Ascending aorta (tissue), 2 donors: ENCODE measurements around the gene PLEKHG5. TPM values are rescaled to one million over a fixed set of nuclear protein-coding genes. Genes with fewer than 3 reads are reported as not detected.

ENCODE experiments used
- DNase-seq, 2 donors: peaks; one replicate each; pipeline ENCODE4 v3.0.0-alpha.2; 2019; ENCODE audit warnings: low spot score in 2 of 2
- H3K27ac ChIP-seq, 2 donors: fragments of 200-600 bp; sonication (generic); one replicate each; pipeline ENCODE4 v1.5.1; 2016 to 2017; ENCODE audit warnings: mild to moderate bottlenecking in 1 of 2
- H3K27me3 ChIP-seq: fragments of 200-600 bp; sonication (generic); one replicate; pipeline ENCODE4 v1.5.1; 2017
- H3K36me3 ChIP-seq, 2 donors: fragments of 200-600 bp; sonication (generic); one replicate each; pipeline ENCODE4 v1.5.1; 2016
- H3K4me1 ChIP-seq, 2 donors: fragments of 200-600 bp; sonication (generic); one replicate each; pipeline ENCODE4 v1.5.1; 2016 to 2017; ENCODE audit warnings: mild to moderate bottlenecking in 1 of 2
- H3K4me3 ChIP-seq, 2 donors: fragments of 200-600 bp; sonication (generic); one replicate each; pipeline ENCODE4 v1.5.1; 2016 to 2017; ENCODE audit warnings: mild to moderate bottlenecking in 1 of 2
- H3K9me3 ChIP-seq, 2 donors: fragments of 200-600 bp; sonication (generic); one replicate each; pipeline ENCODE4 v1.5.1; 2016
- CTCF ChIP-seq, 3 experiments: fragments of 200-600 bp in 2 of 3; fragments of 450-650 bp in 1 of 3; sonication (generic) in 2 of 3; IDR thresholded peaks; one replicate each; pipeline ENCODE4 v1.5.1; 2016 to 2019; ENCODE audit warnings: antibody characterized with exemption in 3 of 3, mild to moderate bottlenecking in 1 of 3, moderate library complexity in 1 of 3
- intact Hi-C: fragments of 100-400 bp; cut with DNase I; formaldehyde crosslinking; loops from one replicate; pipeline ENCODE4 v1.15.1; 2023
- total RNA-seq: library from RNA; depleted of rRNA; stranded (reverse); fragments of >200 nt; gene quantifications from one replicate; pipeline ENCODE4 v1.1.0, GENCODE V29; 2016

Gene PLEKHG5
- total RNA-seq, 1 donor from 2014 or later, result 11.4 TPM

- DNase-seq, result no peak
- no peak for TF ChIP-seq CTCF (IDR thresholded peaks at IDR 0.05)
- Histone ChIP-seq H3K27me3 (no peaks in the 10 kb centered on the region), H3K4me3 (no peak overlapping the region), H3K4me1 (no peaks in the 10 kb centered on the region), H3K36me3 (peaks cover 12 to 52% of the 10 kb centered on the region in 2 donors), H3K27ac (no peak overlapping the region), H3K9me3 (no peaks in the 10 kb centered on the region)
- intact Hi-C loops, result no loop called here
Observed at GRCh38 chr1:6473974-6474814, 17.3 kb downstream of the PLEKHG5 start.

GRCh38 chr1:6473156-6473555, 18.3 kb downstream of the PLEKHG5 start:
- H3K36me3 ChIP-seq, result peaks cover 16 to 63% of the 10 kb centered on the region in 2 donors
- H3K4me1 ChIP-seq, result no peaks in the 10 kb centered on the region
- no peak overlapping the region for H3K4me3 ChIP-seq
- DNase-seq, result no peak
- TF ChIP-seq CTCF (IDR thresholded peaks at IDR 0.05), result no peak
- intact Hi-C loops, result no loop called here
- no peaks in the 10 kb centered on the region for H3K9me3 ChIP-seq
- H3K27me3 ChIP-seq, result no peaks in the 10 kb centered on the region
- H3K27ac ChIP-seq, result no peak overlapping the region

GRCh38 chr1:6472391-6472790, 19.1 kb downstream of the PLEKHG5 start:
- DNase-seq, result no peak
- peaks cover 16 to 70% of the 10 kb centered on the region in 2 donors for H3K36me3 ChIP-seq
- H3K4me1 ChIP-seq, result no peaks in the 10 kb centered on the region
- intact Hi-C loops, result no loop called here
- no peak overlapping the region for H3K27ac ChIP-seq
- H3K4me3 ChIP-seq, result no peak overlapping the region
- no peaks in the 10 kb centered on the region for H3K9me3 ChIP-seq
- H3K27me3 ChIP-seq, result no peaks in the 10 kb centered on the region
- no peak for TF ChIP-seq CTCF (IDR thresholded peaks at IDR 0.05)

DNA sequence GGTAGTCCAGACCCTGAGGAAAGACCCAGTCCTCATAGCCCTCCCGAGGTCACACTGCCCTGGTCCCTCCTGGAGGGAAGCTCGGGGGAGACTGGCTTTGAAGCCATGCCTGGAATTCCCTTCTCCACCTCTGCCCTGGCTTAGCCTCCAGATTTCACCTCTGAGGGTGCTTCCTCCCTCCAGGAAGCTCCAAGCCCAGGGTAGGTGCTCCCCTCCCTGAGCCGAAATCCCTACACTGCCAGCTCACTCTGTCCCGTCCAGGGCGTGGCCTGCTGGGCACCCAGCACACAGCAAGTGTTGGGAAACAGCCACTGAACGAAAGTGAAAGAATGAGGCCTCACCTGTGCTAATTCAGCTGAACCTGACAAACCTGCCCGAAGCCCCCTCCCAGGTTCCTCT, 19.5 kb downstream of the PLEKHG5 start:
- Histone ChIP-seq H3K27ac (no peak overlapping the region), H3K9me3 (no peaks in the 10 kb centered on the region), H3K27me3 (no peaks in the 10 kb centered on the region), H3K36me3 (peaks cover 16 to 67% of the 10 kb centered on the region in 2 donors), H3K4me1 (no peaks in the 10 kb centered on the region), H3K4me3 (no peak overlapping the region)
- no peak for DNase-seq
- no peak for TF ChIP-seq CTCF (IDR thresholded peaks at IDR 0.05)
- intact Hi-C loops, result no loop called here

DNA sequence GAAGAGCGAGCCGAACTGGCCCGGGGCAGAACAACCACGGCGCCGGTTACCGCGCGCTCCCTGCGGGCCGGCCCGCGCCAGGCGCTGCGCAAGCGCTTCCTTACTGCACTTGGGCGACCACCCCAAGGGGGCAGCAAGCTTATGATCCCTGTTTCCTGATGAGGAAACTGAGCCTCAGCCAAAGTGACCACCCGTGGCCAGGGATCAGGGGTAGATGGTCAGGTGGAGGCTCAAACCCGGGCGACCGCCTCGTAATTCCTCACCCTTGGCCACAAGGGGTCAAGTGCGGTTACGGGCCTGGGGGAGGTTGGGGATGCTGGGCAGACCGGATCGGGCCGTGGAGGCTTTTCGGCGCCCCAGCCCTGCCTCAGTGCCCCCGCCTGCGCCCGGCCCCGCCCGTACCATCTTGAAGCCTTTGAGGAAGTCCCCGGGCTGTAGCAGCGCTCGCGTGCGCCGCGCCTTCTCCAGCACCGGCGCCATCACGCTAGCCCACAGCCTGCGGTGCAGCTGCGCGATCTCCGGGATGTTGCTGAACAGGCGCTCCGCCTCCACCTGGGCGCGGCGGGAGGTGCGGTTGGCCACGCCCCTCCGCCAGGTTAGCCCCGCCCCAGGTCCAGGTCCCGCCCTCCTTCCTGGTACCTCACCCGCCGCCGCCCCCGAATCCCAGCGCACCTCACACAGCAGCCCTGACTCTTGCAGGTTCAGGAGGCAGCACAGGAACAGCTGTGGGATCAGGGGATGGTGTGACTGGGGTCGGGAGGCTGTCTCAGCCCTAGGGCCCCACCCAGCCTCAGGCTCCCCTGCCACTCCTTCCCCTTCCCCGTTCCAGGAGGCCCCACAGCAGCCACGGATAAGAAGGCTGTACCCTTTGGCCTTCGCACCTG, 20.1 kb downstream of the PLEKHG5 start:
- Histone ChIP-seq H3K9me3 (no peaks in the 10 kb centered on the region), H3K4me1 (no peaks in the 10 kb centered on the region), H3K27ac (no peak overlapping the region), H3K4me3 (no peak overlapping the region), H3K36me3 (peaks cover 16 to 65% of the 10 kb centered on the region in 2 donors), H3K27me3 (no peaks in the 10 kb centered on the region)
- no peak for TF ChIP-seq CTCF (IDR thresholded peaks at IDR 0.05)
- intact Hi-C loops, result no loop called here
- no peak for DNase-seq
